WTC11 (cell line): ENCODE measurements around the gene CD48. TPM values are rescaled to one million over a fixed set of nuclear protein-coding genes. Genes with fewer than 3 reads are reported as not detected.

ENCODE experiments used
- ATAC-seq: fragments of 200-7000 bp; cut with Tn5 transposase; 2 replicates; pipeline ENCODE4 v1.10.0; 2021; ENCODE audit warnings: mild to moderate bottlenecking, moderate library complexity
- CTCF ChIA-PET: fragments of 300-600 bp; sonication (Branson Sonifier 250); formaldehyde crosslinking; loops from one replicate; lab custom pipeline; 2021; ENCODE audit warnings: antibody characterized with exemption; lab: Charles Lee
- POLR2A ChIA-PET: fragments of 350-600 bp; sonication (Branson Sonifier 250); formaldehyde crosslinking; loops from one replicate; lab custom pipeline; 2021; ENCODE audit warnings: antibody characterized with exemption; lab: Charles Lee
- DNase-seq: peaks from one replicate; pipeline ENCODE4 v3.0.0; 2021; ENCODE audit warnings: low spot score
- H3K27ac Mint-ChIP-seq: 2 replicates; pipeline ENCODE4 v1.8.0; 2021; ENCODE audit warnings: mixed read lengths
- H3K27me3 Mint-ChIP-seq: 2 replicates; pipeline ENCODE4 v1.8.0; 2021; ENCODE audit warnings: low read depth, mild to moderate bottlenecking, moderate library complexity, mixed read lengths
- H3K36me3 Mint-ChIP-seq: 2 replicates; pipeline ENCODE4 v1.8.0; 2021; ENCODE audit warnings: mixed read lengths
- H3K4me1 Mint-ChIP-seq: 2 replicates; pipeline ENCODE4 v1.8.0; 2022; ENCODE audit warnings: mixed read lengths
- H3K4me3 Mint-ChIP-seq: 2 replicates; pipeline ENCODE4 v1.8.0; 2021; ENCODE audit warnings: mild to moderate bottlenecking, moderate library complexity, mixed read lengths
- H3K9me3 Mint-ChIP-seq: 2 replicates; pipeline ENCODE4 v1.8.0; 2021; ENCODE audit warnings: mixed read lengths
- ARID4B ChIP-seq: sonication (generic); formaldehyde crosslinking; IDR thresholded peaks from 2 replicates; pipeline ENCODE4 v1.8.0; 2023; ENCODE audit warnings: missing genetic modification reagents, mild to moderate bottlenecking, borderline replicate concordance
- ATF1 ChIP-seq: sonication (generic); formaldehyde crosslinking; IDR thresholded peaks from 2 replicates; pipeline ENCODE4 v1.8.1; 2023; ENCODE audit warnings: mild to moderate bottlenecking, moderate library complexity, missing genetic modification reagents
- ATF3 ChIP-seq: sonication (generic); formaldehyde crosslinking; conservative IDR thresholded peaks from 2 replicates; pipeline ENCODE4 v1.8.1; 2022; ENCODE audit warnings: mild to moderate bottlenecking, missing genetic modification reagents
- E2F1 ChIP-seq: sonication (generic); formaldehyde crosslinking; IDR thresholded peaks from 2 replicates; pipeline ENCODE4 v1.8.0; 2022; ENCODE audit warnings: mild to moderate bottlenecking, missing genetic modification reagents
- FOXP1 ChIP-seq: sonication (generic); formaldehyde crosslinking; IDR thresholded peaks from 2 replicates; pipeline ENCODE4 v1.8.0; 2022; ENCODE audit warnings: missing genetic modification reagents, mild to moderate bottlenecking, moderate library complexity, borderline replicate concordance
- GRHL2 ChIP-seq: fragments of 250-450 bp; sonication (Bioruptor Pico); IDR thresholded peaks from 2 replicates; pipeline ENCODE4 v1.8.0; 2022; ENCODE audit warnings: mild to moderate bottlenecking, moderate library complexity; ENCODE audit not compliant: insufficient replicate concordance, severe bottlenecking
- MYBL2 ChIP-seq: sonication (generic); formaldehyde crosslinking; IDR thresholded peaks from 2 replicates; pipeline ENCODE4 v1.8.1; 2023; ENCODE audit warnings: mild to moderate bottlenecking, moderate library complexity, missing genetic modification reagents
- NFATC4 ChIP-seq: fragments of 250-450 bp; sonication (Bioruptor Pico); IDR thresholded peaks from 2 replicates; pipeline ENCODE4 v1.9.0; 2021; ENCODE audit warnings: mild to moderate bottlenecking
- RELA ChIP-seq: sonication (generic); formaldehyde crosslinking; IDR thresholded peaks from 2 replicates; pipeline ENCODE4 v1.8.1; 2022; ENCODE audit warnings: missing genetic modification reagents, mild to moderate bottlenecking, borderline replicate concordance
- RORB ChIP-seq: fragments of 250-450 bp; sonication (Bioruptor Pico); IDR thresholded peaks from 2 replicates; pipeline ENCODE4 v1.9.0; 2021; ENCODE audit warnings: mild to moderate bottlenecking
- SOX15 ChIP-seq: fragments of 250-450 bp; sonication (Bioruptor Pico); IDR thresholded peaks from 2 replicates; pipeline ENCODE4 v1.9.0; 2021; ENCODE audit warnings: mild to moderate bottlenecking
- STAT6 ChIP-seq: sonication (generic); formaldehyde crosslinking; conservative IDR thresholded peaks from 2 replicates; pipeline ENCODE4 v1.8.1; 2023; ENCODE audit warnings: mild to moderate bottlenecking, low read depth, missing genetic modification reagents, moderate library complexity
- ZNF232 ChIP-seq: sonication (generic); formaldehyde crosslinking; IDR thresholded peaks from 2 replicates; pipeline ENCODE4 v1.8.0; 2022; ENCODE audit warnings: mild to moderate bottlenecking, missing genetic modification reagents
- ZNF423 ChIP-seq: fragments of 250-450 bp; sonication (Bioruptor Pico); IDR thresholded peaks from 2 replicates; pipeline ENCODE4 v2.1.2; 2022; ENCODE audit warnings: mild to moderate bottlenecking, moderate library complexity
- ZNF512 ChIP-seq: sonication (generic); formaldehyde crosslinking; IDR thresholded peaks from 2 replicates; pipeline ENCODE4 v1.8.1; 2022; ENCODE audit warnings: missing genetic modification reagents, borderline replicate concordance
- ZNF671 ChIP-seq: fragments of 250-450 bp; sonication (Bioruptor Pico); IDR thresholded peaks from 2 replicates; pipeline ENCODE4 v1.8.0; 2021; ENCODE audit warnings: mild to moderate bottlenecking
- total RNA-seq: library from RNA; stranded (reverse); gene quantifications from 3 replicates; pipeline ENCODE4 v1.2.3, GENCODE V29; 2021
- TF ChIP-seq, protein P1 (sequence below): fragments of 250-450 bp; sonication (Bioruptor Pico); IDR thresholded peaks from 2 replicates; pipeline ENCODE4 v1.9.0; 2021; ENCODE audit warnings: mild to moderate bottlenecking, borderline replicate concordance

The CD48 gene
- total RNA-seq, 1 experiment from 2014 or later, result 0.66 TPM

- Mint-ChIP-seq H3K4me1 (no peaks in the 10 kb centered on the region), H3K27ac (no peak overlapping the region), H3K4me3 (no peak overlapping the region), H3K36me3 (no peaks in the 10 kb centered on the region), H3K27me3 (no peaks in the 10 kb centered on the region), H3K9me3 (peaks cover under 1% of the 10 kb centered on the region; the same call in 1 of the 2 replicates)
- ATAC-seq (no peak), DNase-seq (no peak)
- ChIA-PET POLR2A (no interaction called here), CTCF (no interaction called here)
- TF ChIP-seq ZNF512 (CRISPR knock-in tag), result no peak
- no peak for TF ChIP-seq ATF3 (CRISPR knock-in tag)
- no peak for TF ChIP-seq ZNF671 (CRISPR knock-in tag)
- TF ChIP-seq, protein P1, sequence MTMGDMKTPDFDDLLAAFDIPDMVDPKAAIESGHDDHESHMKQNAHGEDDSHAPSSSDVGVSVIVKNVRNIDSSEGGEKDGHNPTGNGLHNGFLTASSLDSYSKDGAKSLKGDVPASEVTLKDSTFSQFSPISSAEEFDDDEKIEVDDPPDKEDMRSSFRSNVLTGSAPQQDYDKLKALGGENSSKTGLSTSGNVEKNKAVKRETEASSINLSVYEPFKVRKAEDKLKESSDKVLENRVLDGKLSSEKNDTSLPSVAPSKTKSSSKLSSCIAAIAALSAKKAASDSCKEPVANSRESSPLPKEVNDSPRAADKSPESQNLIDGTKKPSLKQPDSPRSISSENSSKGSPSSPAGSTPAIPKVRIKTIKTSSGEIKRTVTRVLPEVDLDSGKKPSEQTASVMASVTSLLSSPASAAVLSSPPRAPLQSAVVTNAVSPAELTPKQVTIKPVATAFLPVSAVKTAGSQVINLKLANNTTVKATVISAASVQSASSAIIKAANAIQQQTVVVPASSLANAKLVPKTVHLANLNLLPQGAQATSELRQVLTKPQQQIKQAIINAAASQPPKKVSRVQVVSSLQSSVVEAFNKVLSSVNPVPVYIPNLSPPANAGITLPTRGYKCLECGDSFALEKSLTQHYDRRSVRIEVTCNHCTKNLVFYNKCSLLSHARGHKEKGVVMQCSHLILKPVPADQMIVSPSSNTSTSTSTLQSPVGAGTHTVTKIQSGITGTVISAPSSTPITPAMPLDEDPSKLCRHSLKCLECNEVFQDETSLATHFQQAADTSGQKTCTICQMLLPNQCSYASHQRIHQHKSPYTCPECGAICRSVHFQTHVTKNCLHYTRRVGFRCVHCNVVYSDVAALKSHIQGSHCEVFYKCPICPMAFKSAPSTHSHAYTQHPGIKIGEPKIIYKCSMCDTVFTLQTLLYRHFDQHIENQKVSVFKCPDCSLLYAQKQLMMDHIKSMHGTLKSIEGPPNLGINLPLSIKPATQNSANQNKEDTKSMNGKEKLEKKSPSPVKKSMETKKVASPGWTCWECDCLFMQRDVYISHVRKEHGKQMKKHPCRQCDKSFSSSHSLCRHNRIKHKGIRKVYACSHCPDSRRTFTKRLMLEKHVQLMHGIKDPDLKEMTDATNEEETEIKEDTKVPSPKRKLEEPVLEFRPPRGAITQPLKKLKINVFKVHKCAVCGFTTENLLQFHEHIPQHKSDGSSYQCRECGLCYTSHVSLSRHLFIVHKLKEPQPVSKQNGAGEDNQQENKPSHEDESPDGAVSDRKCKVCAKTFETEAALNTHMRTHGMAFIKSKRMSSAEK (CRISPR knock-in tag), result no peak
- no peak for TF ChIP-seq RELA (CRISPR knock-in tag)
- no peak for TF ChIP-seq STAT6 (CRISPR knock-in tag)
- no peak for TF ChIP-seq SOX15 (CRISPR knock-in tag)
- no peak for TF ChIP-seq MYBL2 (CRISPR knock-in tag)
- no peak for TF ChIP-seq GRHL2 (CRISPR knock-in tag)
- no peak for TF ChIP-seq RORB
- no peak for TF ChIP-seq E2F1 (CRISPR knock-in tag)
- TF ChIP-seq ZNF232 (CRISPR knock-in tag), result no peak
- TF ChIP-seq ZNF423 (CRISPR knock-in tag), result no peak
- TF ChIP-seq ARID4B (CRISPR knock-in tag), result no peak
- no peak for TF ChIP-seq ATF1
- TF ChIP-seq NFATC4 (CRISPR knock-in tag), result no peak
- no peak for TF ChIP-seq FOXP1 (CRISPR knock-in tag)
Measured at GRCh38 chr1:160761046-160761445, 49.4 kb upstream of the CD48 start.
